AG04449 (cell line): ENCODE data around the gene LPA.
A peak's percentile ranks its signal among the peaks of the same experiment; 100 is the strongest.

ENCODE experiments used
- CTCF ChIA-PET: fragments of 350-600 bp; formaldehyde crosslinking; extraction: SDS; loops from one replicate; lab custom pipeline; 2021; ENCODE audit warnings: antibody characterized with exemption; lab: Yijun Ruan, JAX
- POLR2A ChIA-PET: fragments of 400-600, 350-600 bp; formaldehyde crosslinking; extraction: SDS; loops from one replicate; lab custom pipeline; 2020; ENCODE audit warnings: antibody characterized with exemption, inconsistent platforms; lab: Yijun Ruan, JAX
- DNase-seq: peaks from one replicate; pipeline ENCODE4 v3.0.0-alpha.2; 2010; ENCODE audit warnings: low read depth, low spot score
- H3K4me3 ChIP-seq: 2 replicates; pipeline ENCODE4 v1.5.1; 2011; ENCODE audit warnings: low read depth, mild to moderate bottlenecking, control low read depth, low read length
- TF ChIP-seq, protein P1 (sequence below): IDR thresholded peaks from one replicate; pipeline ENCODE4 v1.5.1; 2011; ENCODE audit warnings: mild to moderate bottlenecking, moderate library complexity, low read length, control low read depth, inconsistent platforms; ENCODE audit not compliant: insufficient read depth; ENCODE audit errors: missing control alignments

LPA gene

DNA sequence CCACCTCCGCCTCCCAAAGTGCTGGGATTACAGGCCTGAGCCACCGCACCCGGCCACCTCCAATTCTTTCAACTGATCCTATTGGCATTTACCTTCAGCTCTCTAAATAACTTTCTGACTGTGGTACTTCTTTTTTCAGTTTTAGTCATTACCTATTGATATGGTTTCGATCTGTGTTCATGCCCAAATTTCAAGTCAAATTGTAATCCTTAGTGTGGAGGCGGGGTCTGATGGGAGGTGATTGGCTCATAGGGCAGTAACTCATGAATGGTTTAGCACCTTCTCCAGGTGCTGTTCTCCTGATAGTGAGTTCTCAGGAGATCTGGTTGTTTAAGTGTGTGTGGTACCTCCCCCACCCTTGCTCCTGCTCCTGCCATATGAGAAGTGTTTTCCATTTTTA is 140.9 kb downstream of the LPA start:
- ChIA-PET POLR2A (interaction anchor here (0.8 kb wide), 1 partner anchor 848 kb away, joined by 3 read pairs; no protein-coding TSS in a partner anchor), CTCF (interaction anchor here (1.3 to 8.2 kb wide), 3 partner anchors 9 to 850 kb away, joined by 3 to 98 read pairs (median 70); no protein-coding TSS in a partner anchor)

DNA sequence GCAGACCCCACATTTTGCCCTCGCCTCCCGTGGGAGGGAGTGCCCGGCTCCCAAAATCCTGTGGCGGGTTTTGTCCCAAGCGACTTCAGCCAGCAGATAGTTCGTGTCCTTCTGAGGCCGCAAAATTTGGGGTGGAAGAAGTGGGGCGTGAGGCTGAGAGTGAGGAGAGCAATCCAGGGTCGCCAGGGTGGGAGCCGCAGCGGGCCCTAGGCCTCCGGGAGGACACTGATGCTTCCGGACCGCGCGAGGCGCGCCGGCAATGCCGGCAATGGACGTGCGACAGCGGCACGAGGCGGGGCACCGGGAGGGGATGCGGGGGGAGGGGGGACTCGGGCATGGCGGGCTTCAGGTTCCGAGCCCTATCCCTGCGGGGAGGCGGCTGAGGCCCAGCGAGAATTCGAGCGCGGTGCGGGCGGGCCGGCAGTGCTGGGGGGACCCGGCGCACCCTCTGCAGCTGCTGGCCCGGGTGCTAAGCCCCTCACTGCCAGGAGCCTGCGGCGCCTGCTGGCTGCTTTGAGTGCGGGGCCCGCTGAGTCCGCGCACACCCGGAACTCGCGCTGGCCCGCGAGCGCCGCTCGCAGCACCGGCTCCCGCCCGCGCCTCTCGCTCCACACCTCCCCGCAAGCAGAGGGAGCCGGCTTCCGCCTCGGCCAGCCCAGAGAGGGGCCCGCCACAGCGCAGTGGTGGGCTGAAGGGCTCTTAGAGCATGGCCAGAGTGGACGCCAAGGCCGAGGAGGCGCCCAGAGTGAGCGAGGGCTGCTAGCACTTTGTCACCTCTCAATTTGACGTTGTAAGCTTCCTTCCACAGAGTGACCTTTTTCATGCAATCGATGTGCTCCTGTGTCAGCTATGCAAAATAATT is 143.8 kb downstream of the LPA start:
- POLR2A ChIA-PET, result no interaction called here
- CTCF ChIA-PET, result interaction anchor here (0.6 to 8.2 kb wide), 14 partner anchors 9 to 932 kb away, joined by 3 to 98 read pairs (median 5); no protein-coding TSS in a partner anchor
- peak overlapping the region; percentile 65 for H3K4me3 ChIP-seq
- DNase-seq, result no peak
- TF ChIP-seq, protein P1, sequence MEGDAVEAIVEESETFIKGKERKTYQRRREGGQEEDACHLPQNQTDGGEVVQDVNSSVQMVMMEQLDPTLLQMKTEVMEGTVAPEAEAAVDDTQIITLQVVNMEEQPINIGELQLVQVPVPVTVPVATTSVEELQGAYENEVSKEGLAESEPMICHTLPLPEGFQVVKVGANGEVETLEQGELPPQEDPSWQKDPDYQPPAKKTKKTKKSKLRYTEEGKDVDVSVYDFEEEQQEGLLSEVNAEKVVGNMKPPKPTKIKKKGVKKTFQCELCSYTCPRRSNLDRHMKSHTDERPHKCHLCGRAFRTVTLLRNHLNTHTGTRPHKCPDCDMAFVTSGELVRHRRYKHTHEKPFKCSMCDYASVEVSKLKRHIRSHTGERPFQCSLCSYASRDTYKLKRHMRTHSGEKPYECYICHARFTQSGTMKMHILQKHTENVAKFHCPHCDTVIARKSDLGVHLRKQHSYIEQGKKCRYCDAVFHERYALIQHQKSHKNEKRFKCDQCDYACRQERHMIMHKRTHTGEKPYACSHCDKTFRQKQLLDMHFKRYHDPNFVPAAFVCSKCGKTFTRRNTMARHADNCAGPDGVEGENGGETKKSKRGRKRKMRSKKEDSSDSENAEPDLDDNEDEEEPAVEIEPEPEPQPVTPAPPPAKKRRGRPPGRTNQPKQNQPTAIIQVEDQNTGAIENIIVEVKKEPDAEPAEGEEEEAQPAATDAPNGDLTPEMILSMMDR, result no peak

More for the DNA sequence above, 140.9 kb downstream of the LPA start:
- no peak for DNase-seq
- TF ChIP-seq, protein P1, result no peak
- no peak overlapping the region for H3K4me3 ChIP-seq

DNA sequence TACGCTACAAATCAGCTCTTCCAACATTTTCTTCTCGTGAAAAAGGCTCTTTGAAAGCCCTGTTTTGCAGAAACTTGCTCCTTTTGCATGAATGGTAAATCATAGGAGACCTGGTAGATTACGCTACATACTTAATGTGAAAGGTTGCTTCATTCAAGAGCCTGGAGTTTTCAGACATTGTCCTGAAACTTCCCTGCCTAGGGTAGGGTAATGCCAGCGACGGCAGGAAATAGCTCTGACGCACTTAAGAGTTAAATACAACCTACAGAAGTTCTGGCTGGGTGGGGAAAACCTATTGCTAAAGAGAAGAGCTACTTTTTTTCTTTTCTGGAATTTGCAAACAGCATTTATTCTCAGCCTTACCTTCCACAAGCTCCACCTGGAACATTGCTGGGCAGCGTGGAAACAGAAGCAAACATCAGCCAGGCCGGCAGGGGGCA is 144.5 kb downstream of the LPA start:
- TF ChIP-seq, protein P1, result peak; percentile 93
- CTCF ChIA-PET, result interaction anchor here (0.6 to 8.2 kb wide), 12 partner anchors 8 to 931 kb away, joined by 3 to 98 read pairs (median 5); no protein-coding TSS in a partner anchor
- no peak for DNase-seq
- peak overlapping the region; percentile 65 for H3K4me3 ChIP-seq
- POLR2A ChIA-PET, result no interaction called here

DNA sequence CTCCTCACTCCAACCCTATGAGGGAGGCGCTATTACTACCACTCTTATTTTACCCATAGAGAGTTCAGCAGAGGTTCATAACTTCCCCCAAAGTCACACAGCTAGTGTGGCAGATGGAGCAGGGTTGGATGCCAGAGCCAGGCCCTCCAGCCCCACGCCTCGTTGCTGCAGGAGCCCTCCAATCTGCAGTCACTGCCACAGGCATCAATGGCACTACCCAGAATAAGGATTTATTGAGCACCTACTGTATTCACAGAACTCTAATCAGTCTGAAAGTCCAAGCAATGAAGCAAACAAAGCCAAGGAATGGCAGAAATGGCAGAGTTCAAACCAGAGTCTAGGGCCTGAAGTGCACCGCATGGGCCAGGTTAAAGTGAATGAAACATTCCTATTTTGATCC is 144.9 kb downstream of the LPA start:
- DNase-seq, result no peak
- POLR2A ChIA-PET, result no interaction called here
- CTCF ChIA-PET, result interaction anchor here (0.6 to 8.2 kb wide), 14 partner anchors 8 to 931 kb away, joined by 3 to 98 read pairs (median 5); no protein-coding TSS in a partner anchor
- no peak overlapping the region for H3K4me3 ChIP-seq
- TF ChIP-seq, protein P1, result no peak

DNA sequence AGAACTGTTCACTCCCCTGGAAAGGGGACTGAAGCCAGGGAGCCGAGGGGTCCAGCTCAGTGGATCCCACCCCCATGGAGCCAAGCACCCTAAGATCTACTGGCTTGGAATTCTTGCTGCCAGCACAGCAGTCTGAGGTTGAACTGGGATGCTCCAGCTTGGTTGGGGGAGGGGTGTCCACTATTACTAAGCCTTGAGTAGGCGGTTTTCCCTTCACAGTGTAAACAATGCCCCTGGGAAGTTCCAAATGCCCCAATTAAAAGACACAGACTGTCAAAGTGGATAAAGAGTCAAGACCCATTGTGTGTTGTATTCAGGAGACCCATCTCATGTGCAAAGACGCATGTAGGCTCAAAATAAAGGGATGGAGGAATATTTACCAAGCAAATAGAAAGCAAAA is 150.2 kb downstream of the LPA start:
- H3K4me3 ChIP-seq, result no peak overlapping the region
- ChIA-PET POLR2A (no interaction called here), CTCF (no interaction called here)
- DNase-seq, result no peak
- TF ChIP-seq, protein P1, result no peak
